Thyroid gland (tissue), 4 donors: ENCODE results near the gene BRIX1. TPM values are rescaled to one million over a fixed set of nuclear protein-coding genes. Genes with fewer than 3 reads are reported as not detected.
A peak's percentile ranks its signal among the peaks of the same experiment; 100 is the strongest.

Experiments
- DNase-seq, 2 donors: peaks; one replicate each; pipeline ENCODE4 v3.0.0-alpha.2; 2019
- H3K27ac ChIP-seq, 3 donors: fragments of 200-600 bp; sonication (generic); 1 replicate in 2 of 3; 2 replicates in 1 of 3; pipeline ENCODE4 v1.5.1; 2016 to 2019; ENCODE audit warnings: mild to moderate bottlenecking in 1 of 3, moderate library complexity in 1 of 3
- H3K27me3 ChIP-seq: fragments of 200-600 bp; sonication (generic); one replicate; pipeline ENCODE4 v1.5.1; 2019
- H3K36me3 ChIP-seq, 2 donors: fragments of 200-600 bp; sonication (generic); one replicate each; pipeline ENCODE4 v1.5.1; 2016 to 2019
- H3K4me1 ChIP-seq, 2 donors: fragments of 200-600 bp; sonication (generic); one replicate each; pipeline ENCODE4 v1.5.1; 2017 to 2019
- H3K4me3 ChIP-seq, 3 donors: fragments of 200-600 bp; sonication (generic); replicated peaks in 1 of 3; 1 replicate in 2 of 3; 2 replicates in 1 of 3; pipeline ENCODE4 v1.5.1; 2016; ENCODE audit warnings: mild to moderate bottlenecking in 1 of 3
- H3K9me3 ChIP-seq: fragments of 200-600 bp; sonication (generic); one replicate; pipeline ENCODE4 v1.5.1; 2017
- CTCF ChIP-seq, 6 experiments: fragments of 200-600 bp in 3 of 6; fragments of 450-650 bp in 3 of 6; sonication (generic) in 3 of 6; IDR thresholded peaks; one replicate each; pipeline ENCODE4 v1.5.1; 2016 to 2019; ENCODE audit warnings: antibody characterized with exemption in 6 of 6, mild to moderate bottlenecking in 2 of 6, inconsistent platforms in 1 of 6, moderate library complexity in 1 of 6
- POLR2A ChIP-seq, 2 donors: fragments of 450-650 bp; IDR thresholded peaks; one replicate each; pipeline ENCODE4 v1.6.1; 2017; ENCODE audit warnings: antibody characterized with exemption in 2 of 2, mild to moderate bottlenecking in 2 of 2, moderate library complexity in 1 of 2
- WGBS, 2 donors: methylation state at CpG; one replicate each; pipeline ENCODE4 v1.1.5; 2017; 5-methylcytosine and 5-hydroxymethylcytosine counted together
- intact Hi-C: fragments of 100-400 bp; cut with DNase I; formaldehyde crosslinking; loops from one replicate; pipeline ENCODE4 v1.15.1; 2023
- total RNA-seq, 4 donors: library from RNA; depleted of rRNA; stranded (reverse); fragments of >200 nt; gene quantifications; one replicate each; pipeline ENCODE4 v1.2.3, GENCODE V29; 2016

BRIX1 gene
- total RNA-seq, 4 donors from 2014 or later: 16.2 to 24.5 (median 20.8) TPM

- DNase-seq: no peak
- intact Hi-C loops: no loop called here
- no peak for TF ChIP-seq POLR2A (IDR thresholded peaks at IDR 0.05)
- H3K4me1 ChIP-seq: no peaks in the 10 kb centered on the region
- peaks cover 10 to 12% of the 10 kb centered on the region in 2 donors for H3K36me3 ChIP-seq
- WGBS, 2 donors: 91 to 95% methylated on average over 1 of the region's 1 CpG
- H3K9me3 ChIP-seq: no peaks in the 10 kb centered on the region
- no peak overlapping the region for H3K4me3 ChIP-seq
- H3K27me3 ChIP-seq: no peaks in the 10 kb centered on the region
- no peak overlapping the region for H3K27ac ChIP-seq
Measured at GRCh38 chr5:34957321-34957720, 41.8 kb downstream of the BRIX1 start.

- no peak overlapping the region for H3K4me3 ChIP-seq
- intact Hi-C loops: no loop called here
- no peaks in the 10 kb centered on the region for H3K27me3 ChIP-seq
- H3K4me1 ChIP-seq: no peaks in the 10 kb centered on the region
- H3K9me3 ChIP-seq: no peaks in the 10 kb centered on the region
- no peak overlapping the region for H3K27ac ChIP-seq
- 48 to 49% methylated on average over 5 of the region's 5 CpGs for WGBS, 2 donors
- peaks cover 8 to 12% of the 10 kb centered on the region in 2 donors for H3K36me3 ChIP-seq
- peak; percentile 27 to 35 for DNase-seq
- TF ChIP-seq CTCF (IDR thresholded peaks at IDR 0.05) (peak in 3 of 6 experiments; percentile 38 to 60 (median 49)), POLR2A (IDR thresholded peaks at IDR 0.05) (no peak)
Measured at GRCh38 chr5:34957857-34958690, 42.6 kb downstream of the BRIX1 start.

GRCh38 chr5:34959323-34959722 is 43.8 kb downstream of the BRIX1 start:
- intact Hi-C loops: no loop called here
- H3K36me3 ChIP-seq: peaks cover 4 to 9% of the 10 kb centered on the region in 2 donors
- no peak for TF ChIP-seq POLR2A (IDR thresholded peaks at IDR 0.05)
- no peak for TF ChIP-seq CTCF (IDR thresholded peaks at IDR 0.05)
- no peaks in the 10 kb centered on the region for H3K27me3 ChIP-seq
- no peak overlapping the region for H3K27ac ChIP-seq
- no peak overlapping the region for H3K4me3 ChIP-seq
- no peaks in the 10 kb centered on the region for H3K4me1 ChIP-seq
- DNase-seq: no peak
- WGBS, 2 donors: 78 to 97% methylated on average over 1 of the region's 1 CpG
- H3K9me3 ChIP-seq: no peaks in the 10 kb centered on the region

GRCh38 chr5:34967540-34967939 is 52.0 kb downstream of the BRIX1 start:
- DNase-seq: no peak

GRCh38 chr5:34968258-34968657 is 52.7 kb downstream of the BRIX1 start:
- 89 to 96% methylated on average over 2 of the region's 2 CpGs for WGBS, 2 donors
- H3K27me3 ChIP-seq: no peaks in the 10 kb centered on the region
- intact Hi-C loops: no loop called here
- no peaks in the 10 kb centered on the region for H3K9me3 ChIP-seq
- TF ChIP-seq CTCF (IDR thresholded peaks at IDR 0.05) (no peak), POLR2A (IDR thresholded peaks at IDR 0.05) (no peak)
- DNase-seq: no peak
- no peak overlapping the region for H3K27ac ChIP-seq
- no peaks in the 10 kb centered on the region for H3K4me1 ChIP-seq
- H3K4me3 ChIP-seq: no peak overlapping the region
- H3K36me3 ChIP-seq: no peaks in the 10 kb centered on the region

More at GRCh38 chr5:34967540-34967939, 52.0 kb downstream of the BRIX1 start:
- no peak overlapping the region for H3K4me3 ChIP-seq
- no peaks in the 10 kb centered on the region for H3K9me3 ChIP-seq
- intact Hi-C loops: no loop called here
- H3K4me1 ChIP-seq: no peaks in the 10 kb centered on the region
- no peaks in the 10 kb centered on the region for H3K27me3 ChIP-seq
- H3K36me3 ChIP-seq: no peaks in the 10 kb centered on the region
- no peak for TF ChIP-seq POLR2A (IDR thresholded peaks at IDR 0.05)
- no peak for TF ChIP-seq CTCF (IDR thresholded peaks at IDR 0.05)
- WGBS, 2 donors: 97 to 98% methylated on average over 4 of the region's 4 CpGs
- no peak overlapping the region for H3K27ac ChIP-seq
